Small intestine (tissue), 7 donors: Measurements from ENCODE around the gene LEAP2. TPM values are rescaled to one million over a fixed set of nuclear protein-coding genes. Genes with fewer than 3 reads are reported as not detected.
A peak's percentile ranks its signal among the peaks of the same experiment; 100 is the strongest.

Source experiments
- DNase-seq, 2 donors: peaks; one replicate each; pipeline versions ENCODE4 v3.0.0 to v3.0.0-alpha.2; 2013
- FAIRE-seq: peaks from 2 replicates; lab custom pipeline; 2012; peaks lifted over from hg19 to GRCh38; lab: Jason Lieb, UNC
- H3K27ac ChIP-seq, 3 donors: one replicate each; pipeline ENCODE4 v1.5.1; 2013; ENCODE audit warnings: low read length in 2 of 3, mild to moderate bottlenecking in 2 of 3, control low read depth in 1 of 3, inconsistent platforms in 1 of 3, low read depth in 1 of 3, moderate library complexity in 1 of 3
- H3K27me3 ChIP-seq, 3 donors: one replicate each; pipeline ENCODE4 v1.6.1; 2013; ENCODE audit warnings: low read length in 3 of 3, inconsistent platforms in 1 of 3; ENCODE audit not compliant: control insufficient read depth in 3 of 3, insufficient read depth in 3 of 3
- H3K36me3 ChIP-seq, 3 donors: one replicate each; pipeline ENCODE4 v1.6.1; 2013; ENCODE audit warnings: low read length in 3 of 3, inconsistent platforms in 1 of 3, low read depth in 1 of 3, mild to moderate bottlenecking in 1 of 3, moderate library complexity in 1 of 3; ENCODE audit not compliant: control insufficient read depth in 3 of 3, insufficient read depth in 2 of 3
- H3K4me1 ChIP-seq, 3 donors: one replicate each; pipeline ENCODE4 v1.6.1; 2013; ENCODE audit warnings: low read length in 2 of 3, inconsistent platforms in 1 of 3, low read depth in 1 of 3, mild to moderate bottlenecking in 1 of 3, moderate library complexity in 1 of 3; ENCODE audit not compliant: control insufficient read depth in 3 of 3, insufficient read depth in 2 of 3
- H3K4me3 ChIP-seq, 3 donors: one replicate each; pipeline ENCODE4 v1.5.1; 2013; ENCODE audit warnings: low read length in 3 of 3, control low read depth in 1 of 3, inconsistent platforms in 1 of 3, low read depth in 1 of 3, mild to moderate bottlenecking in 1 of 3, moderate library complexity in 1 of 3
- H3K9me3 ChIP-seq, 2 donors: one replicate each; pipeline ENCODE4 v1.6.1; 2013; ENCODE audit warnings: low read depth in 1 of 2, low read length in 1 of 2; ENCODE audit not compliant: control insufficient read depth in 2 of 2, insufficient read depth in 1 of 2
- WGBS, 3 donors: extraction: QIAGEN DNeasy Blood & Tissue Kit; methylation state at CpG; one replicate each; pipeline ENCODE4 v1.1.7; 2013; 5-methylcytosine and 5-hydroxymethylcytosine counted together
- polyA plus RNA-seq, 4 donors: library from polyadenylated mRNA; stranded (reverse) in 3 of 4; unstranded in 1 of 4; fragments of 200-250 nt in 3 of 4; fragments of 120-200 nt in 1 of 4; gene quantifications; one replicate each; pipeline versions ENCODE4 v1.2.1 to v1.2.3, GENCODE V29; 2013
- donor health status: healthy with polysubstance abuse.
- donor health status: control.
- donor health status: control.
- donor health status: Bipolar disorder and iron deficiency.
- donor health status: healthy.

The LEAP2 gene
- polyA plus RNA-seq, 4 donors = 2.2 to 12.3 (median 6.6) TPM

DNA sequence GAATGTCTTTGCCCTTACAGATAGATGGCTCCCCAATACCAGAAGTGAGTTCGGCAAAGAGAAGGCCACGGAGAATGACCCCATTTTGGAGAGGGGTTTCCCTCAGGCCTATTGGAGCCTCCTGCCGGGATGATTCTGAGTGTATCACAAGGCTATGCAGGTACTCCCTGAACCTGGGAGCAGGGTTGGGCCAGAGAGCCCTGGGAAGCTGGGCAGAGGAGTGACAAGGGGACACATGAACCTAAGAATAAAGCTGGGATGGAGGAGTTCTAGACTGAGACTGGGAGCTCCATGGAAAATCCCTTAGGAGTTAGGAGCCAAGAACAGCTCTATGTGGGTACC is 433 bp downstream of the LEAP2 start:
- Histone ChIP-seq H3K9me3 (peaks cover 0 to 8% of the 10 kb centered on the region in 2 donors), H3K27me3 (no peaks in the 10 kb centered on the region), H3K36me3 (peaks cover 0 to 32% (median 4%) of the 10 kb centered on the region in 3 donors), H3K4me3 (peak overlapping the region in 2 of 3 donors; percentile 29 to 54), H3K4me1 (peaks cover 3 to 41% (median 8%) of the 10 kb centered on the region in 3 donors), H3K27ac (peak overlapping the region; percentile 80 to 93 (median 88))
- 83 to 92% (median 89%) methylated on average over 3 of the region's 3 CpGs for WGBS, 3 donors
- DNase-seq = no peak
- FAIRE-seq = no peak

DNA sequence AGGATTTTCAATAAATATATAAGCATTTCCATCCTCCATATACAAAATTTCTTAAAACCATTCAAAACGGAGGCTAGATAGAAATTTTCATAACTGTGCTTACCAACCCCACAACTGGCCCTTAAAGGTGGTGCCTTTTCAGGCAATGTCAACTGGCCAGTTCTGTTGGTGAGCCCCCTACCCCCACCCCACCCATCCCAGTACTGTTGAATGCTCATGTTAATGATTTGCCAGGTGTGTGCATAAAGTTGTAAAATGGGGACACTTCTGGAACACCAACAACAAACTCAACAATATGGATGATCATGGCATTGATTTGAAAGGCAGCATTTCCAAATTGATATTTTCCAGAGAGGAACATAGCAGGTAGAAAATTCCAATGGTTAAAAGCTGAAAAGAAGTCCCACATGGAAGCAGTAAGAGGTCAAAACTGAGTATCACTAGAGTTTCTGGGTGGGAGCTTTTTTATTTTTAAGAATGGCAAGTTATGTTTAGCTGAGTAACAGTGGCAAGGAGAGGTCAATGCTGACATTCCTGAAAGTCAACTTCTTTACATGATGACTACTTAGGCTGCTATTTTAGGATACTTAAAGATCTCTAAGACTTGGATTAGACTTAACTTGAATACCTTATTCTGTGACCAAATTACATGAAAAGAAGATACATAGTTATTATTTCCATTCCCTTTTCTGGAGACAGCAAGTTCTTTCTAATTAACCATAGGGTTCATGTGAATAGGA is 2.7 kb downstream of the LEAP2 start:
- Histone ChIP-seq H3K9me3 (peaks cover 0 to 8% of the 10 kb centered on the region in 2 donors), H3K27me3 (no peaks in the 10 kb centered on the region), H3K36me3 (peaks cover 0 to 22% (median 4%) of the 10 kb centered on the region in 3 donors), H3K4me3 (no peak overlapping the region), H3K4me1 (peaks cover 3 to 41% (median 8%) of the 10 kb centered on the region in 3 donors), H3K27ac (no peak overlapping the region)
- FAIRE-seq = no peak
- WGBS, 3 donors = 88 to 94% (median 88%) methylated on average over 1 of the region's 1 CpG
- no peak for DNase-seq

GRCh38 chr5:132877466-132877865 is 4.0 kb downstream of the LEAP2 start:
- DNase-seq (no peak), FAIRE-seq (no peak)
- H3K27ac ChIP-seq = no peak overlapping the region
- WGBS, 3 donors = 50 to 78% (median 56%) methylated on average over 2 of the region's 2 CpGs
- no peak overlapping the region for H3K4me3 ChIP-seq
- no peaks in the 10 kb centered on the region for H3K27me3 ChIP-seq
- H3K9me3 ChIP-seq = peaks cover 0 to 8% of the 10 kb centered on the region in 2 donors
- peaks cover 3 to 30% (median 3%) of the 10 kb centered on the region in 3 donors for H3K4me1 ChIP-seq
- H3K36me3 ChIP-seq = peaks cover 0 to 23% (median 9%) of the 10 kb centered on the region in 3 donors

DNA sequence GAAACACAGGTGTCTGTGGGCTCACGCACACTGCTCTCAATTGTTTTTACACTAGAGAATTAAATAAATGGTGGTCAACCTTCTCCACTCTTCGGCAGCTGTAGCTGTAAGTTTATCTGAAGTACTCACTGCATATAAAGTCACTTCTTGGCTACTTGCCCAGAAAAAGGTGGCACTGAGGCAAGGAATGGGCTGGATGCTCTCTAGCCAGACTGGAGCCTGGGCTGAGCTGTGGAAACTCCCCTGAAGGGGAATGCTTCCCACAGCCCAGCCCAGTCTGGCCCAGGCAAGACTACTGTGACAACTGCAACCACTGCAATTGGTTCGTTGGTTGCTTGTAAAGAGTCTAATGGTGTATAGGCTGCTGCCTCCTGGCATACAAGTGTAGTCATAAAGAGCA is 4.5 kb downstream of the LEAP2 start:
- WGBS, 3 donors = 23 to 54% (median 53%) methylated on average over 3 of the region's 3 CpGs
- peak; percentile 30 to 76 for DNase-seq
- H3K27ac ChIP-seq = no peak overlapping the region

GRCh38 chr5:132883261-132883834 is 9.9 kb downstream of the LEAP2 start:
- H3K9me3 ChIP-seq = no peaks in the 10 kb centered on the region
- H3K27me3 ChIP-seq = no peaks in the 10 kb centered on the region
- H3K4me3 ChIP-seq = no peak overlapping the region
- no peak overlapping the region for H3K27ac ChIP-seq
- no peaks in the 10 kb centered on the region for H3K4me1 ChIP-seq
- 4 to 24% (median 12%) methylated on average over 2 of the region's 2 CpGs for WGBS, 3 donors
- peaks cover 8 to 25% (median 19%) of the 10 kb centered on the region in 3 donors for H3K36me3 ChIP-seq
- DNase-seq (peak; percentile 76 to 79), FAIRE-seq (no peak)

More for the DNA sequence above, 4.5 kb downstream of the LEAP2 start:
- no peak for FAIRE-seq
- H3K9me3 ChIP-seq = peaks cover 0 to 8% of the 10 kb centered on the region in 2 donors
- peaks cover 3 to 26% (median 3%) of the 10 kb centered on the region in 3 donors for H3K4me1 ChIP-seq
- no peaks in the 10 kb centered on the region for H3K27me3 ChIP-seq
- peaks cover 0 to 25% (median 9%) of the 10 kb centered on the region in 3 donors for H3K36me3 ChIP-seq
- H3K4me3 ChIP-seq = no peak overlapping the region

- no peaks in the 10 kb centered on the region for H3K4me1 ChIP-seq
- no peaks in the 10 kb centered on the region for H3K27me3 ChIP-seq
- peaks cover 11 to 31% (median 22%) of the 10 kb centered on the region in 3 donors for H3K36me3 ChIP-seq
- 47 to 76% (median 65%) methylated on average over 2 of the region's 2 CpGs for WGBS, 3 donors
- FAIRE-seq (no peak), DNase-seq (no peak)
- no peaks in the 10 kb centered on the region for H3K9me3 ChIP-seq
- no peak overlapping the region for H3K27ac ChIP-seq
- H3K4me3 ChIP-seq = no peak overlapping the region
Measured at GRCh38 chr5:132884548-132884947, 11.1 kb downstream of the LEAP2 start.

DNA sequence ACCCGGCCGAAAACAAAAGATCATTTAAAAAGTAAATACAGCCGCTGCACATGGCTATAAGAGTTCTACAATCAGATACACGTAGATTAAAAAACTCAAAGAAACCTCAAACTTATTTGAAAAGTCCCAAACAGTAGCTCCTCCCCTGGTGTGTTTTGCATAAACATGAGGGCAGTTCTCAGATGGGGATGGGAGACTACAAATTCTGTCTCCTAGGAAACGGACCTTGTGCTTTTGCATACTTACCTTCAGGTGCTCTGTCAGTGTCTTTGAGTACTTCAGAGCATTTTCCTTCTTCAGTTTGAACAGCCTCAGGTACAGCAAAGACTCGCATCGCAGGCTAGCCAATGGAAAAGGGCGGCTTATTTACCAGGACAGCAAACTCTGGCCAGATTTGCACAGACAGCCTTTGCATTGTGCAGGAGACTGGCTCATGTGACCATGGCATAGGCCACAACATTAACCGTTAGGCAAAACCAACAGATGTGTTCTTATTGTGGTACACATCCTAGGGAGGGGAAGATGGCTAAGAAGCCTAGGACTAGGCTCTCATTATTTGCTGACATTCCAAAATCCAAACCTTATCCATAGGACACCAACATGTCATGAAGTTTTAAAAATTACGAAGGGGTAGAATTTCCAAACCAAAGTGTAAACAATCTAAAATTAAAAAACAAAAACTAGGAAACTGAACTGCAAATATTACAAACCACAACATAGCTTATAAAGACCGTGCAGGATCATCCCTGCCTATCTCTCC is 12.8 kb downstream of the LEAP2 start:
- no peak for DNase-seq
- Histone ChIP-seq H3K27ac (peak overlapping the region in 1 of 3 donors; percentile 8), H3K27me3 (no peaks in the 10 kb centered on the region), H3K4me3 (no peak overlapping the region), H3K4me1 (no peaks in the 10 kb centered on the region), H3K9me3 (no peaks in the 10 kb centered on the region), H3K36me3 (peaks cover 11 to 31% (median 20%) of the 10 kb centered on the region in 3 donors)
- WGBS, 3 donors = 84 to 87% (median 85%) methylated on average over 11 of the region's 11 CpGs
- FAIRE-seq = no peak

DNA sequence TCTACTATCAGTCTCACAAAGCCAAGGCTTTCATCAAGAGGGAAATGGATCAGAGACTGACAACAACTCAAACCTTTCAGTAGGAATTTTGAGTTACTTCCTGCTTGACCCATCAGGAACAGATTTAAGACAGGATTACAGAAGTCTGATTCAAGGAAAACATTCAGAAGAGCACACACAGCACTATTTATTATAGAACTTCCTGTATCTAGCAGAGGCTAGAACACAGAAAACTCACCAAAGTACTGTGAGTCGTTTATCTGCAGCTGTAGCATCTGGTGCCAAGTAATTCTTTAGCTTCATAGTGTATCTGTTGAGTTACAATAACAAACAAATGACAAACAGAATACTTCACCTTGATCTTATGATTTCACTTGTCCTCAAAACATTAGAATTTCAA is 13.8 kb downstream of the LEAP2 start:
- H3K36me3 ChIP-seq = peaks cover 15 to 24% (median 20%) of the 10 kb centered on the region in 3 donors
- no peak overlapping the region for H3K27ac ChIP-seq
- WGBS, 3 donors = 15 to 33% (median 26%) methylated on average over 1 of the region's 1 CpG

More for the DNA sequence above, 13.8 kb downstream of the LEAP2 start:
- Histone ChIP-seq H3K9me3 (no peaks in the 10 kb centered on the region), H3K4me1 (no peaks in the 10 kb centered on the region), H3K27me3 (no peaks in the 10 kb centered on the region), H3K4me3 (no peak overlapping the region)
- no peak for DNase-seq
- no peak for FAIRE-seq
